Transverse colon (tissue), 3 donors: Measurements from ENCODE around the gene NDUFC2.

ENCODE experiments used
- EP300 ChIP-seq: sonication (generic); formaldehyde crosslinking; IDR thresholded peaks from one replicate; pipeline ENCODE4 v1.6.1; 2017; ENCODE audit warnings: antibody characterized with exemption, low read depth
- POLR2A ChIP-seq: fragments of 450-650 bp; IDR thresholded peaks from one replicate; pipeline ENCODE4 v1.6.1; 2016; ENCODE audit warnings: antibody characterized with exemption, mild to moderate bottlenecking, moderate library complexity
- TF ChIP-seq, protein P1 (sequence below), 5 experiments: fragments of 200-600 bp in 3 of 5; fragments of 450-650 bp in 2 of 5; sonication (generic) in 3 of 5; IDR thresholded peaks; 1 replicate in 2 of 5; 2 replicates in 3 of 5; pipeline ENCODE4 v1.5.1; 2016 to 2017; ENCODE audit warnings: antibody characterized with exemption in 5 of 5, inconsistent platforms in 3 of 5, mild to moderate bottlenecking in 2 of 5, moderate library complexity in 1 of 5

DNA sequence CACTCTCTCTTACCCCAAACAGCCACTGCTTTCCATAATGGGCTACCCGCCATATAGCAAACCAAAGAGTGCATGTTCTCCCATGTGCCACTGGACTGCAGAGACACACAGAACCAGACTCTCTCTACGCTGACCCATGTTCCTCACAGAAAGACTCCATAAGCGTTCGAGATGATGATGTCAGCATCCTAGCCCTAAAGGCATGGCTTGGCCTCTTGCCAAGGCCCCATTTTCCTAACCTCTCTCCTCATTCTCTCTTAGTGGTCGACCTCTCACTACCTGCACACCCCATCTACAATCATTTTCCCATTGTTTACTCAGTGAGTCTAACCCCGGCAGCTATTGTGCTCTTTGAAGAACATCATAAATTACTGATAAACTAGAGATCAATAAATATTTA lies 4.9 kb downstream of the NDUFC2 start:
- TF ChIP-seq POLR2A (no peak), EP300 (no peak)
- TF ChIP-seq, protein P1, sequence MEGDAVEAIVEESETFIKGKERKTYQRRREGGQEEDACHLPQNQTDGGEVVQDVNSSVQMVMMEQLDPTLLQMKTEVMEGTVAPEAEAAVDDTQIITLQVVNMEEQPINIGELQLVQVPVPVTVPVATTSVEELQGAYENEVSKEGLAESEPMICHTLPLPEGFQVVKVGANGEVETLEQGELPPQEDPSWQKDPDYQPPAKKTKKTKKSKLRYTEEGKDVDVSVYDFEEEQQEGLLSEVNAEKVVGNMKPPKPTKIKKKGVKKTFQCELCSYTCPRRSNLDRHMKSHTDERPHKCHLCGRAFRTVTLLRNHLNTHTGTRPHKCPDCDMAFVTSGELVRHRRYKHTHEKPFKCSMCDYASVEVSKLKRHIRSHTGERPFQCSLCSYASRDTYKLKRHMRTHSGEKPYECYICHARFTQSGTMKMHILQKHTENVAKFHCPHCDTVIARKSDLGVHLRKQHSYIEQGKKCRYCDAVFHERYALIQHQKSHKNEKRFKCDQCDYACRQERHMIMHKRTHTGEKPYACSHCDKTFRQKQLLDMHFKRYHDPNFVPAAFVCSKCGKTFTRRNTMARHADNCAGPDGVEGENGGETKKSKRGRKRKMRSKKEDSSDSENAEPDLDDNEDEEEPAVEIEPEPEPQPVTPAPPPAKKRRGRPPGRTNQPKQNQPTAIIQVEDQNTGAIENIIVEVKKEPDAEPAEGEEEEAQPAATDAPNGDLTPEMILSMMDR (IDR thresholded peaks at IDR 0.05): no peak
